ENCODE data around the gene CDCP2.
"Not testable (repeated sequence)": the region's sequence is repeated elsewhere in the genome, so short reads cannot be mapped to it uniquely, and the experiment has no call there.

The CDCP2 gene

GRCh38 chr1:54114001-54114400, 38.8 kb downstream of the CDCP2 start:
- no peak for DNase-seq

- DNase-seq, result no peak
Observed at GRCh38 chr1:54112705-54113368, 40.0 kb downstream of the CDCP2 start.

- no peak for DNase-seq
Observed at GRCh38 chr1:54112027-54112426, 40.8 kb downstream of the CDCP2 start.

- DNase-seq, result no peak
Observed at GRCh38 chr1:54111624-54112023, 41.2 kb downstream of the CDCP2 start.

- no peak for DNase-seq
Observed at GRCh38 chr1:54110996-54111395, 41.8 kb downstream of the CDCP2 start.

GRCh38 chr1:54109129-54110090, 43.4 kb downstream of the CDCP2 start:
- DNase-seq, result no peak

GRCh38 chr1:54108156-54108555, 44.6 kb downstream of the CDCP2 start:
- no peak for DNase-seq

- DNase-seq, result peak; percentile 68
Observed at GRCh38 chr1:54107131-54107530, 45.7 kb downstream of the CDCP2 start.

- no peak for DNase-seq
Observed at GRCh38 chr1:54105736-54106269, 47.0 kb downstream of the CDCP2 start.

- no peak for DNase-seq
Observed at GRCh38 chr1:54105080-54105479, 47.7 kb downstream of the CDCP2 start.

GRCh38 chr1:54104613-54105012, 48.2 kb downstream of the CDCP2 start:
- DNase-seq, result not testable (repeated sequence)

- no peak for DNase-seq
Observed at GRCh38 chr1:54103414-54103813, 49.4 kb downstream of the CDCP2 start.

- no peak for DNase-seq
Observed at GRCh38 chr1:54100500-54100899, 52.3 kb downstream of the CDCP2 start.

- DNase-seq, result no peak
Observed at GRCh38 chr1:54099061-54099610, 53.7 kb downstream of the CDCP2 start.

- no peak for DNase-seq
Observed at GRCh38 chr1:54096877-54097240, 55.9 kb downstream of the CDCP2 start.

- no peak for DNase-seq
Observed at GRCh38 chr1:54096227-54096876, 56.4 kb downstream of the CDCP2 start.

GRCh38 chr1:54095546-54096226, 57.1 kb downstream of the CDCP2 start:
- peak; percentile 9 for DNase-seq

GRCh38 chr1:54094730-54095105, 58.1 kb downstream of the CDCP2 start:
- DNase-seq, result not testable (repeated sequence)

GRCh38 chr1:54094001-54094729, 58.6 kb downstream of the CDCP2 start:
- no peak for DNase-seq

GRCh38 chr1:54091666-54092065, 61.1 kb downstream of the CDCP2 start:
- DNase-seq, result no peak

GRCh38 chr1:54088385-54088784, 64.4 kb downstream of the CDCP2 start:
- DNase-seq, result no peak

- no peak for DNase-seq
Observed at GRCh38 chr1:54086754-54087153, 66.0 kb downstream of the CDCP2 start.

Data from fibroblast of skin of right quadriceps (primary cell).